VCaP (cell line): ENCODE data around the gene KCNK4.

Experiments
- H3K27ac ChIP-seq: fragments of 450-650 bp; 2 replicates; pipeline ENCODE4 v1.5.1; 2017
- CTCF ChIP-seq: fragments of 450-650 bp; conservative IDR thresholded peaks from 2 replicates; pipeline ENCODE4 v1.5.1; 2017; ENCODE audit warnings: mild to moderate bottlenecking, moderate library complexity

The KCNK4 gene

GRCh38 chr11:64341851-64342791 is 51.0 kb downstream of the KCNK4 start:
- peak overlapping the region; percentile 94 for H3K27ac ChIP-seq
- peak; percentile 97 for TF ChIP-seq CTCF

GRCh38 chr11:64342869-64343745 is 52.0 kb downstream of the KCNK4 start:
- peak overlapping the region; percentile 94 for H3K27ac ChIP-seq
- no peak for TF ChIP-seq CTCF

- TF ChIP-seq CTCF, result peak; percentile 73
- peak overlapping the region; percentile 94; the same call in 1 of the 2 replicates for H3K27ac ChIP-seq
These were observed 52.9 kb downstream of the KCNK4 start for GRCh38 chr11:64343767-64344559.

GRCh38 chr11:64344787-64345186 is 53.7 kb downstream of the KCNK4 start:
- 0 out of 2 replicates have a peak, but pooled peaks have one; percentile 7 for TF ChIP-seq CTCF
- peak overlapping the region; percentile 94; the same call in 1 of the 2 replicates for H3K27ac ChIP-seq

GRCh38 chr11:64347193-64347867 is 56.2 kb downstream of the KCNK4 start:
- TF ChIP-seq CTCF, result no peak

GRCh38 chr11:64348383-64349024 is 57.4 kb downstream of the KCNK4 start:
- H3K27ac ChIP-seq, result no peak overlapping the region; the same call in 1 of the 2 replicates
- no peak for TF ChIP-seq CTCF

More at GRCh38 chr11:64347193-64347867, 56.2 kb downstream of the KCNK4 start:
- H3K27ac ChIP-seq, result no peak overlapping the region
